ENCODE data around the gene HERC2. TPM values are rescaled to one million over a fixed set of nuclear protein-coding genes. Genes with fewer than 3 reads are reported as not detected.
"Not testable (repeated sequence)": the region's sequence is repeated elsewhere in the genome, so short reads cannot be mapped to it uniquely, and the experiment has no call there.

The HERC2 gene
- total RNA-seq, 1 donor from 2014 or later = 55.3 TPM

GRCh38 chr15:28182216-28182615 lies 139.8 kb downstream of the HERC2 start:
- ATAC-seq (no peak), DNase-seq (no peak)
- H3K27me3 ChIP-seq (ENCODE audit: low read depth) = no peaks in the 10 kb centered on the region
- no peak for TF ChIP-seq CTCF (IDR thresholded peaks at IDR 0.05)
- intact Hi-C loops (cut with DNase I) = no loop called here
- H3K4me3 ChIP-seq = no peak overlapping the region
- no peaks in the 10 kb centered on the region for H3K4me1 ChIP-seq
- no peak overlapping the region for H3K27ac ChIP-seq
- H3K9me3 ChIP-seq = no peaks in the 10 kb centered on the region
- H3K36me3 ChIP-seq = peaks cover 76% of the 10 kb centered on the region

GRCh38 chr15:28181366-28181765 lies 140.6 kb downstream of the HERC2 start:
- H3K9me3 ChIP-seq = no peaks in the 10 kb centered on the region
- no peak overlapping the region for H3K27ac ChIP-seq
- TF ChIP-seq CTCF (IDR thresholded peaks at IDR 0.05) = no peak
- H3K4me3 ChIP-seq = no peak overlapping the region
- DNase-seq = no peak
- H3K36me3 ChIP-seq = peaks cover 76% of the 10 kb centered on the region
- H3K27me3 ChIP-seq (ENCODE audit: low read depth) = no peaks in the 10 kb centered on the region
- ATAC-seq = no peak
- H3K4me1 ChIP-seq = no peaks in the 10 kb centered on the region
- intact Hi-C loops (cut with DNase I) = no loop called here

GRCh38 chr15:28179270-28179669 lies 142.7 kb downstream of the HERC2 start:
- DNase-seq = no peak
- no peaks in the 10 kb centered on the region for H3K4me1 ChIP-seq
- no peak for ATAC-seq
- no peak overlapping the region for H3K4me3 ChIP-seq
- H3K36me3 ChIP-seq = peaks cover 79% of the 10 kb centered on the region
- intact Hi-C loops (cut with DNase I) = no loop called here
- H3K27ac ChIP-seq = no peak overlapping the region
- no peaks in the 10 kb centered on the region for H3K9me3 ChIP-seq
- no peak for TF ChIP-seq CTCF (IDR thresholded peaks at IDR 0.05)
- no peaks in the 10 kb centered on the region for H3K27me3 ChIP-seq (ENCODE audit: low read depth)

GRCh38 chr15:28178727-28179126 lies 143.3 kb downstream of the HERC2 start:
- Histone ChIP-seq H3K4me1 (no peaks in the 10 kb centered on the region), H3K27me3 (ENCODE audit: low read depth) (no peaks in the 10 kb centered on the region), H3K36me3 (peaks cover 83% of the 10 kb centered on the region), H3K27ac (no peak overlapping the region), H3K9me3 (no peaks in the 10 kb centered on the region), H3K4me3 (no peak overlapping the region)
- no peak for ATAC-seq
- intact Hi-C loops (cut with DNase I) = no loop called here
- DNase-seq = no peak
- TF ChIP-seq CTCF (IDR thresholded peaks at IDR 0.05) = no peak

GRCh38 chr15:28178290-28178689 lies 143.7 kb downstream of the HERC2 start:
- ATAC-seq = no peak
- Histone ChIP-seq H3K4me1 (no peaks in the 10 kb centered on the region), H3K9me3 (no peaks in the 10 kb centered on the region), H3K4me3 (no peak overlapping the region), H3K36me3 (peaks cover 85% of the 10 kb centered on the region), H3K27me3 (ENCODE audit: low read depth) (no peaks in the 10 kb centered on the region), H3K27ac (no peak overlapping the region)
- TF ChIP-seq CTCF (IDR thresholded peaks at IDR 0.05) = no peak
- no peak for DNase-seq
- intact Hi-C loops (cut with DNase I) = no loop called here

GRCh38 chr15:28169366-28169765 lies 152.6 kb downstream of the HERC2 start:
- no peak for TF ChIP-seq CTCF (IDR thresholded peaks at IDR 0.05)
- H3K27ac ChIP-seq = no peak overlapping the region
- peaks cover 73% of the 10 kb centered on the region for H3K36me3 ChIP-seq
- no peaks in the 10 kb centered on the region for H3K27me3 ChIP-seq (ENCODE audit: low read depth)
- ATAC-seq = no peak
- H3K4me1 ChIP-seq = no peaks in the 10 kb centered on the region
- no peaks in the 10 kb centered on the region for H3K9me3 ChIP-seq
- no peak overlapping the region for H3K4me3 ChIP-seq
- no peak for DNase-seq
- intact Hi-C loops (cut with DNase I) = no loop called here

- intact Hi-C loops (cut with DNase I); DNase-seq; H3K4me1 ChIP-seq; H3K9me3 ChIP-seq; H3K4me3 ChIP-seq; H3K27ac ChIP-seq; H3K27me3 ChIP-seq (ENCODE audit: low read depth): not testable (repeated sequence)
- peaks cover 75% of the 10 kb centered on the region for H3K36me3 ChIP-seq
- ATAC-seq = peak in 1 of 2 donors; percentile 34
Measured at GRCh38 chr15:28168405-28169121, 153.4 kb downstream of the HERC2 start.
